COLO668 (cell line): ENCODE results near the gene TGM2.

Experiments
- DNase-seq: peaks from one replicate; lab custom pipeline; 2025; ENCODE audit not compliant: unreplicated experiment; lab: John Stamatoyannopoulos, UW

TGM2 gene

GRCh38 chr20:38098952-38099351 is 66.1 kb downstream of the TGM2 start:
- no peak for DNase-seq

- no peak for DNase-seq
These were observed 69.9 kb downstream of the TGM2 start for GRCh38 chr20:38095017-38095686.

- no peak for DNase-seq
These were observed 70.6 kb downstream of the TGM2 start for GRCh38 chr20:38094373-38094891.

- DNase-seq: no peak
These were observed 71.4 kb downstream of the TGM2 start for GRCh38 chr20:38093641-38094077.

- DNase-seq: no peak
These were observed 72.2 kb downstream of the TGM2 start for GRCh38 chr20:38092915-38093314.

- DNase-seq: no peak
These were observed 72.7 kb downstream of the TGM2 start for GRCh38 chr20:38092260-38092857.

GRCh38 chr20:38091441-38092216 is 73.4 kb downstream of the TGM2 start:
- no peak for DNase-seq

GRCh38 chr20:38090061-38090460 is 75.0 kb downstream of the TGM2 start:
- no peak for DNase-seq

- DNase-seq: no peak
These were observed 75.6 kb downstream of the TGM2 start for GRCh38 chr20:38089500-38089899.

GRCh38 chr20:38085026-38085425 is 80.0 kb downstream of the TGM2 start:
- DNase-seq: no peak

GRCh38 chr20:38084425-38084951 is 80.6 kb downstream of the TGM2 start:
- DNase-seq: no peak

GRCh38 chr20:38083338-38084048 is 81.6 kb downstream of the TGM2 start:
- no peak for DNase-seq

GRCh38 chr20:38082894-38083293 is 82.2 kb downstream of the TGM2 start:
- no peak for DNase-seq

- DNase-seq: no peak
These were observed 83.5 kb downstream of the TGM2 start for GRCh38 chr20:38081575-38081974.

- no peak for DNase-seq
These were observed 85.7 kb downstream of the TGM2 start for GRCh38 chr20:38079353-38079752.

- DNase-seq: no peak
These were observed 87.0 kb downstream of the TGM2 start for GRCh38 chr20:38078084-38078483.
